GM10248 (cell line): Measurements from ENCODE around the gene DRD3.

ENCODE experiments used
- CTCF ChIA-PET: fragments of 300-600 bp; sonication (Branson Sonifier 250); formaldehyde crosslinking; extraction: SDS; loops from one replicate; lab custom pipeline; 2021; ENCODE audit warnings: antibody characterized with exemption; lab: Yijun Ruan, JAX
- POLR2A ChIA-PET: fragments of 350-650 bp; sonication (Branson Sonifier 250); formaldehyde crosslinking; extraction: SDS; loops from one replicate; lab custom pipeline; 2020; ENCODE audit warnings: antibody characterized with exemption; lab: Yijun Ruan, JAX
- DNase-seq: peaks from one replicate; pipeline ENCODE4 v3.0.0; 2012; ENCODE audit errors: extremely low spot score
- TF ChIP-seq, protein P1 (sequence below): IDR thresholded peaks from 2 replicates; pipeline ENCODE4 v1.5.1; 2012; ENCODE audit warnings: mild to moderate bottlenecking, low read depth; ENCODE audit errors: extremely low read depth, missing control alignments, control extremely low read depth

The DRD3 gene

DNA sequence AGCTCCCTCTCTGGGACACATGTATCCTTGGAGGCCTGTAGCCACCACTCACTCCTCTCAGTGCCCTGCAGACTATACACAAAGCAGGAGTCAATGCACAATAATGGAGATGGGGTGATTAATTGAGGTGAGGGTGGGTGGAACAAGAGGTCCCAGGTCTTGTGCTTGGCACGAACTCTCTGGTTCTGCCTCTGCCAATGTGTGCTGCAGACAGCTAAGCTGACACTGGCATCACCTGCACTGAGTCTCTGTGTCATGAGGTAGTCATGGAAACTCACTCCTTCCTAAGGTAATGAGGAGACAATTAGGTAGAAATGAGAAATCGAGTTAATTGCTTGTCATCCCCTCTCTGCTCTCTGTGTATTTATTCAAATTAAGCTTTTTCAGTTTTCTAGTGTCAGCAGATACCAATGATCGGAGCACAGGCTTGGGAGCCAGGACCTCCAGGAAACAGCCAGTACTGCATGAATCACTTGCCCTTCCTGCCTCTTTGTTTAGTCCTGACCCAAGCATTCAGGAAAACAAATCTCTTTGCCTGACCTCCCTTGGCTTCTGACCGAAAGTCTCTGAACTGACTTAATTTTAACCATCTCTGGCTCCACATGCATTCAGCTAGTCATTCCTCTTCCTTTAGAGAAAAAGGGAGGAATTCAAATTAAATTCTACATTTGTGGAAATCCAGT is 56.7 kb downstream of the DRD3 start:
- ChIA-PET CTCF (no interaction called here), POLR2A (no interaction called here)
- DNase-seq: no peak
- TF ChIP-seq, protein P1, sequence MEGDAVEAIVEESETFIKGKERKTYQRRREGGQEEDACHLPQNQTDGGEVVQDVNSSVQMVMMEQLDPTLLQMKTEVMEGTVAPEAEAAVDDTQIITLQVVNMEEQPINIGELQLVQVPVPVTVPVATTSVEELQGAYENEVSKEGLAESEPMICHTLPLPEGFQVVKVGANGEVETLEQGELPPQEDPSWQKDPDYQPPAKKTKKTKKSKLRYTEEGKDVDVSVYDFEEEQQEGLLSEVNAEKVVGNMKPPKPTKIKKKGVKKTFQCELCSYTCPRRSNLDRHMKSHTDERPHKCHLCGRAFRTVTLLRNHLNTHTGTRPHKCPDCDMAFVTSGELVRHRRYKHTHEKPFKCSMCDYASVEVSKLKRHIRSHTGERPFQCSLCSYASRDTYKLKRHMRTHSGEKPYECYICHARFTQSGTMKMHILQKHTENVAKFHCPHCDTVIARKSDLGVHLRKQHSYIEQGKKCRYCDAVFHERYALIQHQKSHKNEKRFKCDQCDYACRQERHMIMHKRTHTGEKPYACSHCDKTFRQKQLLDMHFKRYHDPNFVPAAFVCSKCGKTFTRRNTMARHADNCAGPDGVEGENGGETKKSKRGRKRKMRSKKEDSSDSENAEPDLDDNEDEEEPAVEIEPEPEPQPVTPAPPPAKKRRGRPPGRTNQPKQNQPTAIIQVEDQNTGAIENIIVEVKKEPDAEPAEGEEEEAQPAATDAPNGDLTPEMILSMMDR: no peak

DNA sequence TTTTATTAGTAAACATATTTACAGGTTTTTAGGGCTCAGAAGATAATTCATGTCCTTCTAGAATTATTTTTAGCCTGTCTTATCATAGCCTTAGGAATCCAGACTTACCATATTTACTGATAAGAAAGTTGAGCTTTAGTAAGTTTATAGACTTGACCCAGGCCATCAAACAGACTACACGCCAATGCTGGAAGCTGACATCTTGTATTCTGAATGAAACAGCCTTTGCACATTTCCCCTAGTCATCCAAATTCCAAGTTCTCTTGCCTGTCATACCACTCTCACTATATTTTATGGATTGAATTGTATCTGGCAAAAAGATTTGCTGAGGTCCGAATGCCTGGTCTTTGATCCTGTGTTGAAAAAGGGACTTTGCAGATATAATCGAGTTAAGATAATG is 58.6 kb downstream of the DRD3 start:
- CTCF ChIA-PET: no interaction called here
- POLR2A ChIA-PET: no interaction called here
- TF ChIP-seq, protein P1: no peak
- DNase-seq: no peak

DNA sequence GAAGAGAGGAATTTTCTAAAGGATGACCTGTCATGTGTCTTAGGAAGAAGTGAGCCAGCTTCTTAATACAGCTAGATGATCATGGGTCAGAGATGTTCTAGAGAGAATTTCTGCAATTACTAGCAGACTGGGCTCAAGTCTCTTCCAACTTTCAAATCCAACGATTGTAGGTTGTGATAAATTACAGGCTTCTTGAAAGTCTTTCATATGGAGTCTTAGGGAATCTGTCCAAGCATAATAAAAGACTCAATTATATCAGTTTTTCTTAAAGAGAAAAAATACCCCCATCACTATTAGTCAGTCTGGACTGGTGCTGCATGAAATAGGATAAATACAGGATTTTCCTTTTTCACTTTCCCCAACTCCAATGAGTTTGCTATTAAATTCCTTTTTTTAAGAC is 59.1 kb downstream of the DRD3 start:
- POLR2A ChIA-PET: no interaction called here
- no peak for DNase-seq
- CTCF ChIA-PET: no interaction called here
- TF ChIP-seq, protein P1: no peak

DNA sequence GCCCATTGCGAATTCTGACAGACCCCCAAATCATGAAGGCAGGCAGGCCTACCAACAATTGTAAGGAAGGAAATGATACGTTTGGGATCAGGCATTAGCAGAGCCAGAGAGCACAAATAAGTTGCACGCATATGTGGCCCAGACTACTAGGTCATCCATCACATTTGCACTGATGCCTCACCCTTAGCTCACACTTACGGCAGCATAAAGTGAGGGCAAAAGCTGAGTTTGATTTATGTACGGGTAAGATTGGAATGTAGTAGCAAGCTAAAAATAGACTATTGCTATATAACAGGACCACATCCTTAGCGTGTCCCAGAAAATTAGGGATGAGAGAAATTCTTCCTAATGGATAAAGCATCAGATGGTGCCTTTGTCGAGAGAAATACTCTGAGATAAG is 63.7 kb downstream of the DRD3 start:
- TF ChIP-seq, protein P1: no peak

DNA sequence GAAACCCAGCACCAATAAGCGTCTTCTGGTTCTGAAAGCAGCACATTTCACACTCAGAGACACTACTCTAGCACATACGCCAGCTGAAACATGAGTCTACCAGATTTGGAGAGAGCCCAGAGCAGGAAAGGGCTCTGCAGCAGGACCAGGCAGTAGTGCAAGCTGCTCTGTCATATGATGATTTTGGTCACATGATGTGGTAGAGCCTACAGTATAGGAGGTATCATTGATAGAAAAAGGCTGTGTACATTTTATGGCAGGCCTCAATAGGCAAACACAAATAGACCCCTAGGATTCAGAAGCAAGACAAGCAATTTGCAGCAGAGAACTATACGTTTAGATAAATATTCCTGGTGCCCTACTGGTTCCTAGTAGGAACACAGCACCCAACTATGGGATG is 64.1 kb downstream of the DRD3 start:
- CTCF ChIA-PET: interaction anchor here (1.1 kb wide), 1 partner anchor 10 kb away, joined by 3 read pairs; no protein-coding TSS in a partner anchor
- TF ChIP-seq, protein P1: no peak
- no peak for DNase-seq
- POLR2A ChIA-PET: no interaction called here

More for the DNA sequence above, 63.7 kb downstream of the DRD3 start:
- DNase-seq: no peak
- ChIA-PET CTCF (interaction anchor here (1.1 kb wide), 1 partner anchor 11 kb away, joined by 3 read pairs; no protein-coding TSS in a partner anchor), POLR2A (no interaction called here)

DNA sequence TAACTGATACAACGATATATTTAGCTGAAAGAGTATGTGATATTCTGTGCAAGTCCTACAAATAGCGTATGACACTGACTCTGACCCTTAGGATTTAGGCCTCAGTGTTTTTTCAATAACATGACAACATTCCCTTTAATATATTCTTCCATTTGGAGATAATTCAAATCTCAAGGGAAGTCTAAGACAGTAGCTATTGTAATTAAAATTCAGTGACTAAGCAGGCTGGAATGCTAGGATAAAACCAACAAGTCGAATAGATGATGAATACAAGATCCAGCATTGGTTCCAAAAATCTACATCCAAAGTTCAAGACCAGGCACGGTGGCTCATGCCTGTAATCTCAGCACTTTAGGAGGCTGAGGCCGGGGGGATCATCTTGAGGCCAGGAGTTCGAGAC is 66.2 kb downstream of the DRD3 start:
- DNase-seq: no peak
- POLR2A ChIA-PET: no interaction called here
- CTCF ChIA-PET: interaction anchor here (0.9 to 1.6 kb wide), 2 partner anchors 10 to 24 kb away, joined by 3 read pairs; no protein-coding TSS in a partner anchor
- TF ChIP-seq, protein P1: no peak
